Transverse colon (tissue), 3 donors: ENCODE results near the gene FGD5.

Source experiments
- POLR2A ChIP-seq: fragments of 450-650 bp; IDR thresholded peaks from one replicate; pipeline ENCODE4 v1.6.1; 2016; ENCODE audit warnings: antibody characterized with exemption, mild to moderate bottlenecking, moderate library complexity
- TF ChIP-seq, protein P1 (sequence below), 5 experiments: fragments of 200-600 bp in 3 of 5; fragments of 450-650 bp in 2 of 5; sonication (generic) in 3 of 5; IDR thresholded peaks; 1 replicate in 2 of 5; 2 replicates in 3 of 5; pipeline ENCODE4 v1.5.1; 2016 to 2017; ENCODE audit warnings: antibody characterized with exemption in 5 of 5, inconsistent platforms in 3 of 5, mild to moderate bottlenecking in 2 of 5, moderate library complexity in 1 of 5

DNA sequence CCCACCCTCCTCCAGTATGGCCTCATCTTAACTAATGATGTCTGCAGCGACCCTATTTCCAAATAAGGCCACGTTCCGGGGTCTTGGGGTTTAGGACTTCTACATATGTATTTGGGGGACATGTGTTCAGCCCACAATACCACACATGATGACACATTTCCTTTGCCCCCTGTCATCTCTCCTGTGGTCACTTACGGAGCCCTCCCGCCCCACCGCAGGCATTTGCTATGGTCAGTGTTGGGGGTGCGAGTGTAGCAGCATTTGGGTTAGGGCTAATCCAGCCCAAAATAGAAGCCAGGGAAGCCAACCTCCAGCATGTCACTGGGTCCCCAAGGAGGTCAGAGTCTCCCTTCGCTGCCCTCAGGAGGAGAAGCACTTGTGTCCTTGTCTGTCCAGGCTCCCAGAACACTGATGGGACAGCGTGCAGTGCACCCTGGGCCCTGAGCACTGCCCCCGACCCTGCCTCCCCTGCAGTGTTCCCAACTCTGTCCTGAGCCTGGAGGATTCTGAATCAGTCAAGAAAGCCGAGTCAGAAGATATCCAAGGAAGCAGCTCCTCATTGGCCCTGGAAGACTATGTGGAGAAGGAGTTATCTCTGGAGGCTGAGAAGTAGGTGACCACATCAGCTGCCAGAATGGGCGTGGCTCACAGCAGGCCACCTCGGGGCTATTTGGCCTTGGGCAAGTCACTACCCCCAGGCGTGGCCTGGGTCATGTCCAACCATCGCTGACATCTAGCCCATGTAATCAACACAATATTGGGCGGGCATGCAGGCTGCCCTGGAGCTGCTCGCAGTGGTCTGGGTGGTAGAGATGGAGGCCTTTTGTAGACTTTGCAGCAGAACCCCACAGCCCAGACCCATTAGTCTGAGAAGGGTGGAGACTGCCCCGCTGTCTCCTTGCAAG is 46.9 kb upstream of the FGD5 start:
- TF ChIP-seq POLR2A, result no peak
- TF ChIP-seq, protein P1, sequence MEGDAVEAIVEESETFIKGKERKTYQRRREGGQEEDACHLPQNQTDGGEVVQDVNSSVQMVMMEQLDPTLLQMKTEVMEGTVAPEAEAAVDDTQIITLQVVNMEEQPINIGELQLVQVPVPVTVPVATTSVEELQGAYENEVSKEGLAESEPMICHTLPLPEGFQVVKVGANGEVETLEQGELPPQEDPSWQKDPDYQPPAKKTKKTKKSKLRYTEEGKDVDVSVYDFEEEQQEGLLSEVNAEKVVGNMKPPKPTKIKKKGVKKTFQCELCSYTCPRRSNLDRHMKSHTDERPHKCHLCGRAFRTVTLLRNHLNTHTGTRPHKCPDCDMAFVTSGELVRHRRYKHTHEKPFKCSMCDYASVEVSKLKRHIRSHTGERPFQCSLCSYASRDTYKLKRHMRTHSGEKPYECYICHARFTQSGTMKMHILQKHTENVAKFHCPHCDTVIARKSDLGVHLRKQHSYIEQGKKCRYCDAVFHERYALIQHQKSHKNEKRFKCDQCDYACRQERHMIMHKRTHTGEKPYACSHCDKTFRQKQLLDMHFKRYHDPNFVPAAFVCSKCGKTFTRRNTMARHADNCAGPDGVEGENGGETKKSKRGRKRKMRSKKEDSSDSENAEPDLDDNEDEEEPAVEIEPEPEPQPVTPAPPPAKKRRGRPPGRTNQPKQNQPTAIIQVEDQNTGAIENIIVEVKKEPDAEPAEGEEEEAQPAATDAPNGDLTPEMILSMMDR (IDR thresholded peaks at IDR 0.05), result no peak
